ENCODE results near the gene LRRC8C. TPM values are rescaled to one million over a fixed set of nuclear protein-coding genes. Genes with fewer than 3 reads are reported as not detected.

LRRC8C gene
- total RNA-seq, 1 donor from 2014 or later: 2.3 TPM

GRCh38 chr1:89633248-89633799 is 404 bp downstream of the LRRC8C start:
- peaks cover 27% of the 10 kb centered on the region for H3K4me1 ChIP-seq (ENCODE audit: insufficient read depth, low read length)
- no peaks in the 10 kb centered on the region for H4K20me1 ChIP-seq (ENCODE audit: insufficient read depth, low read length)
- Mint-ChIP-seq H3K4me3 (ENCODE audit: unreplicated experiment) (peak overlapping the region; percentile 87), H3K27ac (ENCODE audit: unreplicated experiment) (no peak overlapping the region), H3K9me3 (ENCODE audit: unreplicated experiment) (no peaks in the 10 kb centered on the region), H3K27me3 (ENCODE audit: low read depth, unreplicated experiment) (peaks cover 6% of the 10 kb centered on the region), H3K36me3 (ENCODE audit: low read depth, unreplicated experiment) (no peaks in the 10 kb centered on the region), H3K4me1 (ENCODE audit: low read depth, unreplicated experiment) (peaks cover 11% of the 10 kb centered on the region)
- peak overlapping the region; percentile 78 for H3K4me3 ChIP-seq (ENCODE audit: insufficient read depth, low read depth, low read length)
- H3K36me3 ChIP-seq (ENCODE audit: insufficient read depth, low read length): no peaks in the 10 kb centered on the region
- peak overlapping the region; percentile 66 for H3K27ac ChIP-seq (ENCODE audit: low read depth, low read length)
- H3K27me3 ChIP-seq (ENCODE audit: insufficient read depth, low read length): no peaks in the 10 kb centered on the region
- H2AFZ ChIP-seq (ENCODE audit: low read depth, low read length): peak overlapping the region; percentile 86
- DNase-seq (ENCODE audit: low read depth): peak; percentile 34
- peak overlapping the region; percentile 83 for H3K9ac ChIP-seq (ENCODE audit: low read length)
- TF ChIP-seq EZH2 (IDR thresholded peaks at IDR 0.05; ENCODE audit: insufficient read depth, low read length) (no peak), CTCF (IDR thresholded peaks at IDR 0.05; ENCODE audit: insufficient read depth, low read depth, low read length) (no peak)
- H3K4me2 ChIP-seq (ENCODE audit: low read length): peak overlapping the region; percentile 86
- no peak for FAIRE-seq
- peaks cover 36% of the 10 kb centered on the region for H3K79me2 ChIP-seq (ENCODE audit: insufficient read depth, low read length)
- no peaks in the 10 kb centered on the region for H3K9me3 ChIP-seq (ENCODE audit: insufficient read depth, low read depth, low read length)

GRCh38 chr1:89633800-89634625 is 1.1 kb downstream of the LRRC8C start:
- Histone ChIP-seq H3K27me3 (ENCODE audit: insufficient read depth, low read length) (no peaks in the 10 kb centered on the region), H3K27ac (ENCODE audit: low read depth, low read length) (peak overlapping the region; percentile 66), H2AFZ (ENCODE audit: low read depth, low read length) (peak overlapping the region; percentile 86), H3K4me2 (ENCODE audit: low read length) (peak overlapping the region; percentile 86), H4K20me1 (ENCODE audit: insufficient read depth, low read length) (no peaks in the 10 kb centered on the region), H3K36me3 (ENCODE audit: insufficient read depth, low read length) (no peaks in the 10 kb centered on the region), H3K9ac (ENCODE audit: low read length) (peak overlapping the region; percentile 83), H3K4me3 (ENCODE audit: insufficient read depth, low read depth, low read length) (peak overlapping the region; percentile 78), H3K79me2 (ENCODE audit: insufficient read depth, low read length) (peaks cover 41% of the 10 kb centered on the region), H3K4me1 (ENCODE audit: insufficient read depth, low read length) (peaks cover 27% of the 10 kb centered on the region), H3K9me3 (ENCODE audit: insufficient read depth, low read depth, low read length) (no peaks in the 10 kb centered on the region)
- DNase-seq (ENCODE audit: low read depth) (peak; percentile 40), FAIRE-seq (no peak)
- Mint-ChIP-seq H3K4me3 (ENCODE audit: unreplicated experiment) (peak overlapping the region; percentile 87), H3K36me3 (ENCODE audit: low read depth, unreplicated experiment) (no peaks in the 10 kb centered on the region), H3K4me1 (ENCODE audit: low read depth, unreplicated experiment) (peaks cover 11% of the 10 kb centered on the region), H3K27ac (ENCODE audit: unreplicated experiment) (no peak overlapping the region), H3K27me3 (ENCODE audit: low read depth, unreplicated experiment) (no peaks in the 10 kb centered on the region), H3K9me3 (ENCODE audit: unreplicated experiment) (no peaks in the 10 kb centered on the region)
- TF ChIP-seq CTCF (IDR thresholded peaks at IDR 0.05; ENCODE audit: insufficient read depth, low read depth, low read length) (no peak), EZH2 (IDR thresholded peaks at IDR 0.05; ENCODE audit: insufficient read depth, low read length) (no peak)

Data from astrocyte (in vitro differentiated cells and primary cell).